ENCODE measurements around the gene PSPN. TPM values are rescaled to one million over a fixed set of nuclear protein-coding genes. Genes with fewer than 3 reads are reported as not detected.

Gene PSPN, protein sequence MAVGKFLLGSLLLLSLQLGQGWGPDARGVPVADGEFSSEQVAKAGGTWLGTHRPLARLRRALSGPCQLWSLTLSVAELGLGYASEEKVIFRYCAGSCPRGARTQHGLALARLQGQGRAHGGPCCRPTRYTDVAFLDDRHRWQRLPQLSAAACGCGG
- 1.8 TPM for polyA plus RNA-seq (2013, experiment 1 of 2)
- polyA plus RNA-seq (2013, experiment 2 of 2), result 1.2 TPM

DNA sequence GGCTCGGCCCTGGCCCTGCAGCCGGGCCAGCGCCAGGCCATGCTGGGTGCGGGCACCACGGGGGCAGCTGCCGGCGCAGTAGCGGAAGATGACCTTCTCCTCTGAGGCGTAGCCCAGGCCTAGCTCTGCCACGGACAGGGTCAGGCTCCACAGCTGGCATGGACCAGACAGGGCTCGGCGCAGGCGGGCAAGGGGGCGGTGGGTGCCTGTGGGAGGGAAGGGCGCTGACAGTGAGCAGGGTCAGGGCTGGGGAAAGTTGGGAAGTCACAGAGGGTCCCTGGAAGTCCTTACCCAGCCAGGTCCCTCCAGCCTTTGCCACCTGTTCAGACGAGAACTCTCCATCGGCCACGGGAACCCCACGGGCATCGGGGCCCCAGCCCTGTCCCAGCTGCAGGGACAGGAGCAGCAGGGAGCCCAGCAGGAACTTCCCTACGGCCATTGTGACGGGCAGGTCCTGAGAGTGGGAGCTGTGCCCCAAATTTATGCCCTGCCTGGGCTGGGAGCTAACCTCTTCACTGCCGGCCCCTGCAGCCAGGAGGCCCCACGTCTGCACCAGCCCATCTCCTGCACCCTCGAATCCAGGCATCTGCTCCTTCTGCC lies at the start of gene PSPN:
Gene PSPN, minus strand, starts transcription at position 523 of the 600 bp plus-strand sequence. Its CDS starts 84 bp downstream, at position 439.
- Histone ChIP-seq H3K27ac (ENCODE audit: low read depth, low read length, severe bottlenecking) (no peak within 1 kb of the TSS), H3K4me3 (ENCODE audit: extremely low read depth, insufficient read depth, low read length, poor library complexity, severe bottlenecking) (no peak within 1 kb of the TSS), H3K9me3 (ENCODE audit: control insufficient read depth, low read length) (peaks cover 6% of the 10 kb centered on the region), H3K4me1 (ENCODE audit: control insufficient read depth, insufficient read depth, low read length, poor library complexity, severe bottlenecking) (peaks cover 5% of the 10 kb centered on the region), H3K36me3 (ENCODE audit: control insufficient read depth, insufficient read depth, low read length) (peaks cover 37% of the 10 kb centered on the region)
- WGBS, 2 experiments (ENCODE audit: insufficient coverage in 2 of 2), result 92 to 95% methylated on average over 22 to 24 of the region's 25 CpGs

DNA sequence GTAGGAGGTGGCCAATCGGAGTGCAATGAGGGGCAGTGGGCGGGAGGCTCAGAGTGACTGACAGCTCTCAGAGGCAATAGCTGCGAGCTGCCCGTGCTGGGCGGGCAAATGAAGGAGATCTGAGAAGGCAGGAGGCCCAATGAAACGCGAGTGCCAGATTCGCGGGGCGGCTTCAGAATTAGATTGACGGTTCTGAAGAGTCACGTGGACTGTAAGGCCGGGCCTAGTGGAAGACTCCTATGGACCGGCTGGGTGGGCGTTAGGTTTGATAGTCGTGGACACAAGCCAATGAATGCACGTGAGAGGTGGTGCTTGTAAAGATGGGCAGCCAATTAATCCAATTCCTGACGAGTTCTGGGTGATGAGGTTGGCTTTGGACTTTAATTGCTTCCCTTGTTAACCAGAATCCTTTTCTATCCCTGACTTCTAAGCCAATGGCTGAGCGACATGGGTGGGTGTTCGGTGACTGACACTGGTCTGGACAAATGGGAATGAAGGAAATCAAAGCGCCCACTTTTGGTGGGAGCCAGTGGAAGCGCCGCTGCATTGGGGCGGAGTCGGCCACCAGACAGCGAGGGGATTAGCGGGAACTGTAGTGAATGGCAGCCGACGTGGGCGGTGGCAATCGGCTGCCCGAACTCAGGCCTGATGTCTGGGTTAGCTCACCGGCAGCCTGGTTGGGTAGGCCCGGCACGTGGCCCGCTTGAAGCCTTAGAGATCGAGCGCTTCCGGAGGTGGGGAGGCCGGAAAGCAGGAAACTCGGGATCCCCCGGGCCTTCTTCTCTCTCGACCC lies 49.4 kb upstream of the PSPN start:
- Histone ChIP-seq H3K4me3 (ENCODE audit: extremely low read depth, insufficient read depth, low read length, poor library complexity, severe bottlenecking) (peak overlapping the region; percentile 75), H3K36me3 (ENCODE audit: control insufficient read depth, insufficient read depth, low read length) (peaks cover 28% of the 10 kb centered on the region), H3K9me3 (ENCODE audit: control insufficient read depth, low read length) (peaks cover 8% of the 10 kb centered on the region), H3K4me1 (ENCODE audit: control insufficient read depth, insufficient read depth, low read length, poor library complexity, severe bottlenecking) (peaks cover 13% of the 10 kb centered on the region), H3K27ac (ENCODE audit: low read depth, low read length, severe bottlenecking) (peak overlapping the region; percentile 69)
- WGBS, 2 experiments (ENCODE audit: insufficient coverage in 2 of 2), result 15% methylated on average over 40 to 42 of the region's 43 CpGs

DNA sequence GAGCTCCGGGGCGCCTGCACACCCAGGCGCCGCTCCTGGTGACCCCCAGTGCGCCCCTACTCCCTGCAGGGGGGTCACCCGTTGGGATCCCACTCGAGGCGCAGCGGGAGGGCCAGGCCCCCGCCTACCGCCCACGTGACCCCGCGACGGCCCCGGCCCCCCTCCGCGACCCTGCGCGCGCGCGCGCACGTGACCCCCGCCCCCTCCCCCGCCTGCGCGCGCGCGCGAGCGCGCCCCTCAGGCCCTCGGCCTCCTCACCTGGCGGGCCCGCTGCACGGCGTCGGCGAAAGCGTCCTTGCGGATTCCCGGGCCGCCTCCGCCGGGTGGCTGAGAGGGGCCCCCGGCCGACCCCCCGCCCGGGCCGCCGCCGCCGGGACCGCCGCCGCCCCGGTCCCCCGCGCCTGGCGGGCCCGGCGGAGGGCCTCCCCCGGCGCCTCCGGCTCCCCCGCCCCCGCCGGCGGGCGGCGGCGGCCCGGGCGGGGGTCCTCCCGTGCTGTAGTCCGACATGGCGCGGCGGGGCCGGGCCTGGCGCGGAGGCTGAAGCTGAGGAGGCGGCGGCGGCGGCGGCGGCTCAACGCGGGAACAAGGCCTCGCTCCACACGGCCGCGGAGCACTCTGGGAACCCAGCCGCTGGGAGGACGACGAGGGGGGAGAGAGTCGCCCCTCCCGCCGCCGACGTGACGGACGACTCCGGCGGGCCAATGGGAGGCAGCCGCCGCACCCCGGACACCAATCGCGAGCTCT lies 48.6 kb upstream of the PSPN start, which contains the start of gene KHSRP:
Gene KHSRP, minus strand, starts transcription at position 617 of the 744 bp plus-strand sequence. Its CDS starts 110 bp downstream, at position 507.
- Histone ChIP-seq H3K4me3 (ENCODE audit: extremely low read depth, insufficient read depth, low read length, poor library complexity, severe bottlenecking) (peak within 1 kb of the TSS; percentile 75), H3K27ac (ENCODE audit: low read depth, low read length, severe bottlenecking) (peak within 1 kb of the TSS; percentile 69), H3K36me3 (ENCODE audit: control insufficient read depth, insufficient read depth, low read length) (peaks cover 36% of the 10 kb centered on the region), H3K9me3 (ENCODE audit: control insufficient read depth, low read length) (peaks cover 8% of the 10 kb centered on the region), H3K4me1 (ENCODE audit: control insufficient read depth, insufficient read depth, low read length, poor library complexity, severe bottlenecking) (peaks cover 13% of the 10 kb centered on the region)
- WGBS, 2 experiments (ENCODE audit: insufficient coverage in 2 of 2), result 0 to 1% methylated on average over 43 to 68 of the region's 114 CpGs

DNA sequence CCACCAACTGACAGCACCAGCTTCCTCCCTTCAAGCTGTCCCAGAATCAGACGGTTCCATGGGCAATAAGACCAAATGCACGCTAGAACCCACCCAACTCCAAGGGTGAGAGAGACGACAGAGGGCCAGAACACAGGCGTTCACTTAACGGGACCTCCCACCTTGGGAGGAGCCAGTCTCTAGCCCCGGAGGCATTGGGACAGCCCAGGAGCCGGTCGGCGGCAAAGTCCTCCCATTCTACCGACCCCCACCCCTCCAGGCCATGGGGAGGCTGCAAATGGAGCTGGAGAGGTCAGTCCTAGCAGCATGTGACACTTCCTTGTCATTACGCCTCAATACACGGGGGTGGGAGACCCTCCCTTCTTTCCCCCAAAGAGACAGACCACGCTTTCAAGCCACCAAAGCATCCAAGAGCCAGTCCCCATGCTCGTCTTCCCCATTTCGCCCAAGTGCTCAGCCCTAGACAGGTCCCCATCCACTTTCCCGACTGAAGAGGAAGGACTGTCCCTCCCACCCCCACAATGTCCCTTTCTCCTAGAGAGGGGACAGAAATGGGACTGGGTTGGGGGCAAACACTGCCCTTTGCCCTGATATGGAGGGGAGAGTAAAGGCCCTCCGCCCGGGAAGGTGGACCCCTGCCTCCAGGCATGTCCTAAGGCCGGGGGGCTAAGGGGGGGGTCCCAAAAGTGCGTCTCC lies 47.9 kb upstream of the PSPN start:
- 1 to 2% methylated on average over 9 to 13 of the region's 20 CpGs for WGBS, 2 experiments (ENCODE audit: insufficient coverage in 2 of 2)
- Histone ChIP-seq H3K36me3 (ENCODE audit: control insufficient read depth, insufficient read depth, low read length) (peaks cover 43% of the 10 kb centered on the region), H3K4me1 (ENCODE audit: control insufficient read depth, insufficient read depth, low read length, poor library complexity, severe bottlenecking) (peaks cover 13% of the 10 kb centered on the region), H3K9me3 (ENCODE audit: control insufficient read depth, low read length) (peaks cover 8% of the 10 kb centered on the region), H3K27ac (ENCODE audit: low read depth, low read length, severe bottlenecking) (peak overlapping the region; percentile 49), H3K4me3 (ENCODE audit: extremely low read depth, insufficient read depth, low read length, poor library complexity, severe bottlenecking) (peak overlapping the region; percentile 75)

DNA sequence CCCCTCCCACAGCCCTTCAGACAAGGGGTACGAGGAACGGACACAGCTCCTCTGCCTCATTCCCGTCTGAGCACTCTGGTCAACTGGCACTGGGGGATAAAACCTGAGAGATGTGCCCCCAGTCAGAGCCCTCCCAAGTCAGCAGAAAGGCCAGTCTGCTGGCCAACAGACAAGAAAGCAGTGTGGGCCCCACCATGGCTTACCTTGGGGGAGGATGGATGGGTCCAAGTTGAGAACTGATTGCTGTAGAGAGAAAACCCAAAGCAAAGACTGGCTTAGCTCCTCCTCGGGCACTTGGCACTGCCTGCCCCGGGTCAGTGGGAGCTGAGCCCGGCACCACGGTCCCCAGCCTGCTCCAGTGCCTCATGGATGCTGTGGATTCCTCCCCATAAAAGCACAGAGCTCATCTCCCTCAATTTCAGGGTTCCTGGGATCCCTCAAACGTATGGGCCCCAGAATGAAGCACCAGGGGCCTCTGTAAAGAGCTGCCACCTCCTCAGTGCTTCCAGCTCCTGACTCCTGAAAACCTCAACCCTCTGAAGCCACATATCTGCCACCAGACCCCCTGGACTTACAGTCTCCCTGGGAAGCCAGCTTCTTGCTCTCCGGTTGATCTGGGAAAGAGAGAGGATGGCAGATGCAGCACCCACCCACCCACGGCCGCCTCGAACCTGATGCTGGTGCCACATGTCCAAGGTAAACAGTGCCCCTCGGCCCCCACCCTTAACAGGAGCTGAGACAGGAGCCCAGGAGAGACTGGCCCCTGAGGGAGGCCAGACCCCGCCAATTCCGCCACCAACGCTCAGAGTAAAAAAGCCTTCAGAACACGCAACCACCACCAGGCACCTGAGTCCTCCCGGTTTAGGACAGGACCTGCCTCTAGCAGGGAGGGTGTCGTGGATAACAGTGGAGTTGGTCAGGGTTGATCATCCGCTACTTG lies 45.6 kb upstream of the PSPN start:
- H3K36me3 ChIP-seq (ENCODE audit: control insufficient read depth, insufficient read depth, low read length), result peaks cover 66% of the 10 kb centered on the region
- H3K4me1 ChIP-seq (ENCODE audit: control insufficient read depth, insufficient read depth, low read length, poor library complexity, severe bottlenecking), result peaks cover 13% of the 10 kb centered on the region
- H3K4me3 ChIP-seq (ENCODE audit: extremely low read depth, insufficient read depth, low read length, poor library complexity, severe bottlenecking), result no peak overlapping the region
- 90 to 93% methylated on average over 13 to 19 of the region's 20 CpGs for WGBS, 2 experiments (ENCODE audit: insufficient coverage in 2 of 2)
- peaks cover 7% of the 10 kb centered on the region for H3K9me3 ChIP-seq (ENCODE audit: control insufficient read depth, low read length)
- peak overlapping the region; percentile 5 for H3K27ac ChIP-seq (ENCODE audit: low read depth, low read length, severe bottlenecking)

DNA sequence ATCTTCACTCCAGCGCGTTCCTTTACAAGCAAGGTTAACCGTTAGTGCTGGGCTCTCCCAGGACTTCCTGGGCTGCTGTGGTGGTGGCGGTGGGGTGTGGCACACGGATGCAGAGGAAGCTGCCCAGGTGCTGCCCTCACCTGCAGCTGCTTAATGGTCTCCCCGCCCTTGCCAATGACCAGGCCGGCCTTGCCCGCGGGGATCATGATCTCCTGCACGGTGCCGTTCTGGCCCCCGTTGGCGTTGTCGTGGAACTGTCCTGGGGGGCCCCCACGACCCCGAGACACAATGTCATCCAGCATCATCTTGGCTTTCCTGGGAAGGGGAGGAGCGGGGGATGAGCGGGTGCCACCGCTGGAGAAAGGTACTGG lies 42.8 kb upstream of the PSPN start:
- 93 to 97% methylated on average over 18 to 19 of the region's 19 CpGs for WGBS, 2 experiments (ENCODE audit: insufficient coverage in 2 of 2)
- peaks cover 13% of the 10 kb centered on the region for H3K4me1 ChIP-seq (ENCODE audit: control insufficient read depth, insufficient read depth, low read length, poor library complexity, severe bottlenecking)
- H3K36me3 ChIP-seq (ENCODE audit: control insufficient read depth, insufficient read depth, low read length), result peaks cover 89% of the 10 kb centered on the region
- H3K27ac ChIP-seq (ENCODE audit: low read depth, low read length, severe bottlenecking), result no peak overlapping the region
- no peaks in the 10 kb centered on the region for H3K9me3 ChIP-seq (ENCODE audit: control insufficient read depth, low read length)
- no peak overlapping the region for H3K4me3 ChIP-seq (ENCODE audit: extremely low read depth, insufficient read depth, low read length, poor library complexity, severe bottlenecking)

DNA sequence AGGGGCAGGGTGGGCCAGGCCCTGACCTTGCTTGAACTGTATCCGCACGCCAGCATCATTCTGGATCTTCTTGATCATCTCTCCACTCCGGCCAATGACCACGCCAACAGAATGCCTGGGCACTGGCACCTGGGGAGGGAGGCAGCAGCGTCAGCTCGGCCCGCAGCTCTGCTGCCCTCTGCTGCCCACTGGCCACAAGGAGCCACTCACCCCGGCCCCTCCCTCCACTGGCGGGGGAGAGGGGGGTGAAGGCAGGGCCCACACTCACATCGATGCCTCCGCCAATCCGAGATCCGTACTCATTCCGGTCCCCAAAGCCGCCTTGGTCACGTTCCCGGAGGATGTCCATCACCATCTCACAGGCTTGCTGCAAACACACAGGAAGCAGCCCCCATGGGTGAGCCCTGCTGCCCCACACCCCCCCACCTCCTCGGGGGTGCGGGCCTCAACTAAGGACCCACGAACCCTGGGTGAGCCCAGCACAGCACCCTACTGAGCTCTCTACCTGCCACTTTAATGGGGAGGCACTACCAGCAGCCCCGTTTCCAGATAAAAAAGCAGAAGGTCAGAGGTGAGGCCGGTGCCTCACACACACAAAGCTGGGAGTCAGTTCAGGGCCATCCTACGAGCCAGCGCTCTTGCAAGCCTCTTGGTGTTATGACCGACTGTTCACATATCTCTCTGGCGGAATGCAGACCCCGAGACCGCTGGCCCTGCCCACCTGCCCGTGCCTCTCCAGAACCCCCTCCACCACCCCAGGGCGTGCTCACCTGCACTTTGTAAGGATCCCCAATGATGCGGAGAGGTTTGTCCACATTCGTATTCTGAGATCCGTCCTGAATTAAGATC lies 42.2 kb upstream of the PSPN start:
- peaks cover 94% of the 10 kb centered on the region for H3K36me3 ChIP-seq (ENCODE audit: control insufficient read depth, insufficient read depth, low read length)
- H3K27ac ChIP-seq (ENCODE audit: low read depth, low read length, severe bottlenecking), result no peak overlapping the region
- peaks cover 9% of the 10 kb centered on the region for H3K4me1 ChIP-seq (ENCODE audit: control insufficient read depth, insufficient read depth, low read length, poor library complexity, severe bottlenecking)
- H3K9me3 ChIP-seq (ENCODE audit: control insufficient read depth, low read length), result no peaks in the 10 kb centered on the region
- H3K4me3 ChIP-seq (ENCODE audit: extremely low read depth, insufficient read depth, low read length, poor library complexity, severe bottlenecking), result no peak overlapping the region
- 94 to 95% methylated on average over 30 to 32 of the region's 33 CpGs for WGBS, 2 experiments (ENCODE audit: insufficient coverage in 2 of 2)

DNA sequence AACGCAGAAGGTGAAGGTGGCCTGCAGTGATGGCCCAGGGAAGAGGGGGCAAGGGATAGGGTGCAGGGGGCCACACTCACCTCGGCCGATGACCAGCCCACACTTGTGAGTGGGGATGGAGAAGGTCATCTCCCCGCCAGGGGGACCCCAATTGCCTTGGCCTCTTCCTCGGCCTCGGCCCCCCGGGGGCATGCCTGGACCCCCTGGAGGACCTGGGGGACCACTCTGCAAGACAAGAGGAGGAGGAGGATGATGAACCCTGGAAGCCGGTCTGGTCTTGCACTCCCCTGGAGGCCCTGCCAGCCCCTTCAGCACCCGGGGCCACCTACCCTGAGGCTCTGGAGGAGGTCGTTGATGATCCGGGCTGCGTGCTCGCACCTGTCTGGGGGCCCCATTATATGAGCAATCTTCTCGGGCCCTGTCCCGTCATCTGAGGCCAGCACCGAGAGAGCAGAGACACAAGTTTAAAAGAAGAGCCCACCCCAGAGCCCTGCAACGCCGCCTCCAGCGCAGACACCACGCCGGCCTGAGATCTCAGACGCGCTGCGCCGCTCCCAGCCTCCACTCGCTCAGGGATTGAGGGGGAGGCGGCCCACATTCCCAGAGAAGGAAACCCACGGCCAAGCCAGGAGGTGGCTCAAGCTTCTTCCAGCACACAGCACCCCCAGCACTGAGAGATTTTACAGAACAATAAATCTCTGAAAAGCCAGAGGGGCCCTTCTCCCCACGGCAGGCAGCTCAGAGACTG lies 41.1 kb upstream of the PSPN start:
- Histone ChIP-seq H3K4me1 (ENCODE audit: control insufficient read depth, insufficient read depth, low read length, poor library complexity, severe bottlenecking) (no peaks in the 10 kb centered on the region), H3K4me3 (ENCODE audit: extremely low read depth, insufficient read depth, low read length, poor library complexity, severe bottlenecking) (no peak overlapping the region), H3K27ac (ENCODE audit: low read depth, low read length, severe bottlenecking) (no peak overlapping the region), H3K36me3 (ENCODE audit: control insufficient read depth, insufficient read depth, low read length) (peaks cover 89% of the 10 kb centered on the region), H3K9me3 (ENCODE audit: control insufficient read depth, low read length) (no peaks in the 10 kb centered on the region)
- WGBS, 2 experiments (ENCODE audit: insufficient coverage in 2 of 2), result 96 to 98% methylated on average over 21 to 25 of the region's 29 CpGs
